IgD-negative memory B cell (primary cell): ENCODE results near the gene APLP2. TPM values are rescaled to one million over a fixed set of nuclear protein-coding genes. Genes with fewer than 3 reads are reported as not detected.

ENCODE experiments used
- H3K27ac Mint-ChIP-seq, 3 donors: one replicate each; pipeline ENCODE4 v1.8.0; 2020 to 2022; ENCODE audit warnings: mild to moderate bottlenecking in 3 of 3, mixed read lengths in 3 of 3, moderate library complexity in 1 of 3
- H3K27me3 Mint-ChIP-seq: one replicate; pipeline ENCODE4 v1.8.0; 2021; ENCODE audit warnings: mixed read lengths
- H3K36me3 Mint-ChIP-seq: one replicate; pipeline ENCODE4 v1.8.0; 2020; ENCODE audit warnings: mild to moderate bottlenecking, mixed read lengths
- H3K4me1 Mint-ChIP-seq, 3 donors: one replicate each; pipeline ENCODE4 v1.8.0; 2020 to 2022; ENCODE audit warnings: mixed read lengths in 3 of 3, mild to moderate bottlenecking in 1 of 3
- H3K4me3 Mint-ChIP-seq, 4 donors: one replicate each; pipeline ENCODE4 v1.8.0; 2020 to 2022; ENCODE audit warnings: mild to moderate bottlenecking in 4 of 4, mixed read lengths in 4 of 4, moderate library complexity in 3 of 4
- H3K9me3 Mint-ChIP-seq, 3 donors: one replicate each; pipeline ENCODE4 v1.8.0; 2020 to 2021; ENCODE audit warnings: mixed read lengths in 3 of 3, mild to moderate bottlenecking in 1 of 3
- polyA plus RNA-seq: library from polyadenylated mRNA; unstranded; fragments of 300-500 nt; fragmentation: Illumina TruSeq; gene quantifications from one replicate; pipeline ENCODE4 v1.2.3, GENCODE V29; 2021

APLP2 gene
- polyA plus RNA-seq, 1 donor from 2014 or later, result 36.3 TPM

GRCh38 chr11:130042093-130042591 lies 27.6 kb upstream of the APLP2 start:
- Mint-ChIP-seq H3K27ac (no peak overlapping the region), H3K4me1 (peaks cover 0 to 1% (median 1%) of the 10 kb centered on the region in 3 donors)

GRCh38 chr11:130043575-130043974 lies 26.1 kb upstream of the APLP2 start:
- no peak overlapping the region for H3K4me3 Mint-ChIP-seq
- no peaks in the 10 kb centered on the region for H3K9me3 Mint-ChIP-seq
- H3K4me1 Mint-ChIP-seq, result peaks cover 0 to 1% (median 1%) of the 10 kb centered on the region in 3 donors
- H3K36me3 Mint-ChIP-seq, result no peaks in the 10 kb centered on the region
- no peak overlapping the region for H3K27ac Mint-ChIP-seq
- H3K27me3 Mint-ChIP-seq, result peaks cover 19% of the 10 kb centered on the region

More at GRCh38 chr11:130042093-130042591, 27.6 kb upstream of the APLP2 start:
- H3K27me3 Mint-ChIP-seq, result peaks cover 31% of the 10 kb centered on the region
- H3K4me3 Mint-ChIP-seq, result peak overlapping the region in 1 of 4 donors; percentile 55
- no peaks in the 10 kb centered on the region for H3K9me3 Mint-ChIP-seq
- no peaks in the 10 kb centered on the region for H3K36me3 Mint-ChIP-seq

- no peak overlapping the region for H3K4me3 Mint-ChIP-seq
- H3K9me3 Mint-ChIP-seq, result no peaks in the 10 kb centered on the region
- no peaks in the 10 kb centered on the region for H3K36me3 Mint-ChIP-seq
- no peak overlapping the region for H3K27ac Mint-ChIP-seq
- peaks cover 14% of the 10 kb centered on the region for H3K27me3 Mint-ChIP-seq
- H3K4me1 Mint-ChIP-seq, result peaks cover 0 to under 1% (median under 1%) of the 10 kb centered on the region in 3 donors
Observed at GRCh38 chr11:130047141-130047540, 22.6 kb upstream of the APLP2 start.

- no peak overlapping the region for H3K27ac Mint-ChIP-seq
- peaks cover 14% of the 10 kb centered on the region for H3K27me3 Mint-ChIP-seq
- peaks cover 0 to 4% (median 0%) of the 10 kb centered on the region in 3 donors for H3K9me3 Mint-ChIP-seq
- H3K36me3 Mint-ChIP-seq, result no peaks in the 10 kb centered on the region
- H3K4me3 Mint-ChIP-seq, result peak overlapping the region in 1 of 4 donors; percentile 11
- H3K4me1 Mint-ChIP-seq, result no peaks in the 10 kb centered on the region
Observed at GRCh38 chr11:130049328-130049771, 20.3 kb upstream of the APLP2 start.

- Mint-ChIP-seq H3K4me3 (no peak overlapping the region), H3K36me3 (no peaks in the 10 kb centered on the region), H3K9me3 (peaks cover 0 to 4% (median 0%) of the 10 kb centered on the region in 3 donors), H3K27me3 (peaks cover 12% of the 10 kb centered on the region), H3K27ac (no peak overlapping the region), H3K4me1 (no peaks in the 10 kb centered on the region)
Observed at GRCh38 chr11:130050257-130050656, 19.4 kb upstream of the APLP2 start.

- Mint-ChIP-seq H3K36me3 (no peaks in the 10 kb centered on the region), H3K4me1 (no peaks in the 10 kb centered on the region), H3K27me3 (peaks cover 12% of the 10 kb centered on the region), H3K9me3 (peaks cover 0 to 4% (median 0%) of the 10 kb centered on the region in 3 donors), H3K27ac (no peak overlapping the region), H3K4me3 (no peak overlapping the region)
Observed at GRCh38 chr11:130051082-130051481, 18.6 kb upstream of the APLP2 start.

GRCh38 chr11:130052567-130052966 lies 17.1 kb upstream of the APLP2 start:
- H3K27ac Mint-ChIP-seq, result no peak overlapping the region
- H3K9me3 Mint-ChIP-seq, result peaks cover 0 to 4% (median 0%) of the 10 kb centered on the region in 3 donors
- no peaks in the 10 kb centered on the region for H3K4me1 Mint-ChIP-seq
- H3K36me3 Mint-ChIP-seq, result no peaks in the 10 kb centered on the region
- H3K4me3 Mint-ChIP-seq, result peak overlapping the region in 1 of 4 donors; percentile 35
- H3K27me3 Mint-ChIP-seq, result peaks cover 18% of the 10 kb centered on the region

- Mint-ChIP-seq H3K4me3 (no peak overlapping the region), H3K27me3 (peaks cover 29% of the 10 kb centered on the region), H3K4me1 (no peaks in the 10 kb centered on the region), H3K36me3 (no peaks in the 10 kb centered on the region), H3K27ac (no peak overlapping the region), H3K9me3 (peaks cover 0 to 4% (median 0%) of the 10 kb centered on the region in 3 donors)
Observed at GRCh38 chr11:130054966-130055365, 14.7 kb upstream of the APLP2 start.

- peaks cover 34% of the 10 kb centered on the region for H3K27me3 Mint-ChIP-seq
- no peak overlapping the region for H3K4me3 Mint-ChIP-seq
- H3K27ac Mint-ChIP-seq, result no peak overlapping the region
- H3K4me1 Mint-ChIP-seq, result no peaks in the 10 kb centered on the region
- H3K9me3 Mint-ChIP-seq, result peaks cover 0 to 4% (median 0%) of the 10 kb centered on the region in 3 donors
- H3K36me3 Mint-ChIP-seq, result no peaks in the 10 kb centered on the region
Observed at GRCh38 chr11:130055617-130056016, 14.1 kb upstream of the APLP2 start.

- Mint-ChIP-seq H3K27me3 (peaks cover 41% of the 10 kb centered on the region), H3K36me3 (no peaks in the 10 kb centered on the region), H3K9me3 (no peaks in the 10 kb centered on the region), H3K4me1 (no peaks in the 10 kb centered on the region), H3K27ac (peak overlapping the region in 1 of 3 donors; percentile 47), H3K4me3 (no peak overlapping the region)
Observed at GRCh38 chr11:130061017-130061416, 8.7 kb upstream of the APLP2 start.

- Mint-ChIP-seq H3K4me3 (no peak overlapping the region), H3K4me1 (no peaks in the 10 kb centered on the region), H3K36me3 (no peaks in the 10 kb centered on the region), H3K27me3 (peaks cover 41% of the 10 kb centered on the region), H3K9me3 (no peaks in the 10 kb centered on the region), H3K27ac (no peak overlapping the region)
Observed at GRCh38 chr11:130062026-130062425, 7.7 kb upstream of the APLP2 start.

GRCh38 chr11:130063451-130063850 lies 6.2 kb upstream of the APLP2 start:
- H3K4me3 Mint-ChIP-seq, result no peak overlapping the region
- no peak overlapping the region for H3K27ac Mint-ChIP-seq
- H3K9me3 Mint-ChIP-seq, result no peaks in the 10 kb centered on the region
- peaks cover 35% of the 10 kb centered on the region for H3K27me3 Mint-ChIP-seq
- no peaks in the 10 kb centered on the region for H3K36me3 Mint-ChIP-seq
- peaks cover 0 to 1% (median under 1%) of the 10 kb centered on the region in 3 donors for H3K4me1 Mint-ChIP-seq

GRCh38 chr11:130064596-130064995 lies 5.1 kb upstream of the APLP2 start:
- Mint-ChIP-seq H3K4me1 (peaks cover 6 to 8% (median 7%) of the 10 kb centered on the region in 3 donors), H3K9me3 (no peaks in the 10 kb centered on the region), H3K36me3 (no peaks in the 10 kb centered on the region), H3K27ac (no peak overlapping the region), H3K27me3 (peaks cover 31% of the 10 kb centered on the region), H3K4me3 (peak overlapping the region in 1 of 4 donors; percentile 29)

- H3K4me1 Mint-ChIP-seq, result peaks cover 10 to 19% (median 11%) of the 10 kb centered on the region in 3 donors
- peaks cover 23% of the 10 kb centered on the region for H3K27me3 Mint-ChIP-seq
- no peak overlapping the region for H3K4me3 Mint-ChIP-seq
- no peak overlapping the region for H3K27ac Mint-ChIP-seq
- no peaks in the 10 kb centered on the region for H3K36me3 Mint-ChIP-seq
- no peaks in the 10 kb centered on the region for H3K9me3 Mint-ChIP-seq
Observed at GRCh38 chr11:130066338-130066737, 3.4 kb upstream of the APLP2 start.

GRCh38 chr11:130068546-130068985 lies 1.1 kb upstream of the APLP2 start:
- Mint-ChIP-seq H3K27ac (peak overlapping the region; percentile 91 to 98 (median 92)), H3K4me1 (peaks cover 10 to 27% (median 13%) of the 10 kb centered on the region in 3 donors), H3K9me3 (no peaks in the 10 kb centered on the region), H3K4me3 (peak overlapping the region; percentile 90 to 99 (median 98)), H3K27me3 (peaks cover 27% of the 10 kb centered on the region), H3K36me3 (no peaks in the 10 kb centered on the region)
